Loucy (cell line): ENCODE measurements around the gene PFKFB4.
A peak's percentile ranks its signal among the peaks of the same experiment; 100 is the strongest.

Experiments used
- EZH2phosphoT487 ChIP-seq: fragments of 200-600 bp; IDR thresholded peaks from 2 replicates; pipeline ENCODE4 v1.6.1; 2018; ENCODE audit warnings: antibody characterized with exemption, mild to moderate bottlenecking, moderate library complexity, borderline replicate concordance
- TF ChIP-seq, protein P1 (sequence below): fragments of 200-600 bp; sonication (generic); conservative IDR thresholded peaks from 2 replicates; pipeline ENCODE4 v1.5.1; 2014; ENCODE audit warnings: mild to moderate bottlenecking, antibody characterized with exemption, low read length

DNA sequence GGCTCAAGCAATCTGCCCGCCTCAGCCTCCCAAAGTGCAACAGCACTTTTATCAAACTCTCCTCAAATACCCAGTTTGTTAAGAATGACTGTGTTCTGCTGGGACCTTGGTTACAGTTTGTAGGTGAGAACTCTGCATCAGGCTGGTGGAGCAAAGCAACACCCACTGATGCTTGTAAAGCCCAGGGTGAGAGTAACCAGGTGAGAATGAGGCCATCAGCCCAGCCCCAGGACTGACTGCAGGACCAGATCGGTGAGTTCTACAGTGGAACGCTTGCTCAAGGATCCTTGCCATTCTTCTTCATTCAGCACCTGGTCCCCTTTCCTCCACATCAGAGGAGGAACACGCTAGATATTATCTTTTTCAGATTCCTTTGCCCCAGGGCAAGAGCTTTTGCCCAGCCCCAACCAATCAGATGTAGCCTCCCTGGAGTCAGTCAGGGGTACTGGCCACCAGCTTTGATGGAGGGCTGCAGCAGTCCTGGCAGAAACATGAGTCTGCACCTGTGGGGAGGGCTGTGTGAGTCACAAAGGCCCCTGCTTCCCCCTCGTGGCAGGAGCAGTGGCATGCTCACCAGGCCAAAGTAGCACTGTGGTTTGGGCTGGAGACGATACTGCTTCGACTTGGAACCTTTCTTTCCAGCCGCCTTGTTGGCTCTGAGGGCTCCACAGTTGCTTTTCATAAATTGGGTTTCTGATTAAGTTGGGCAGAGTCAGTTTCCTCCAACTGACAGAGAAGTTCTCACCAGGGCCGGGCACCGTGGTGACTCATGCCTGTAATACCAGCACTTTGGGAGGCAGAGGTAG, 49.1 kb downstream of the PFKFB4 start:
- TF ChIP-seq, protein P1, sequence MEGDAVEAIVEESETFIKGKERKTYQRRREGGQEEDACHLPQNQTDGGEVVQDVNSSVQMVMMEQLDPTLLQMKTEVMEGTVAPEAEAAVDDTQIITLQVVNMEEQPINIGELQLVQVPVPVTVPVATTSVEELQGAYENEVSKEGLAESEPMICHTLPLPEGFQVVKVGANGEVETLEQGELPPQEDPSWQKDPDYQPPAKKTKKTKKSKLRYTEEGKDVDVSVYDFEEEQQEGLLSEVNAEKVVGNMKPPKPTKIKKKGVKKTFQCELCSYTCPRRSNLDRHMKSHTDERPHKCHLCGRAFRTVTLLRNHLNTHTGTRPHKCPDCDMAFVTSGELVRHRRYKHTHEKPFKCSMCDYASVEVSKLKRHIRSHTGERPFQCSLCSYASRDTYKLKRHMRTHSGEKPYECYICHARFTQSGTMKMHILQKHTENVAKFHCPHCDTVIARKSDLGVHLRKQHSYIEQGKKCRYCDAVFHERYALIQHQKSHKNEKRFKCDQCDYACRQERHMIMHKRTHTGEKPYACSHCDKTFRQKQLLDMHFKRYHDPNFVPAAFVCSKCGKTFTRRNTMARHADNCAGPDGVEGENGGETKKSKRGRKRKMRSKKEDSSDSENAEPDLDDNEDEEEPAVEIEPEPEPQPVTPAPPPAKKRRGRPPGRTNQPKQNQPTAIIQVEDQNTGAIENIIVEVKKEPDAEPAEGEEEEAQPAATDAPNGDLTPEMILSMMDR: peak; percentile 82
- TF ChIP-seq EZH2phosphoT487: no peak
